ENCODE results near the gene ZP2.

Gene ZP2

GRCh38 chr16:21224800-21225199 lies 13.4 kb upstream of the ZP2 start:
- H3K27me3 ChIP-seq (ENCODE audit: insufficient read depth, low read depth, severe bottlenecking) = no peaks in the 10 kb centered on the region

GRCh38 chr16:21223787-21224186 lies 12.4 kb upstream of the ZP2 start:
- Histone ChIP-seq H3K4me3 (ENCODE audit: low read depth, low read length) (no peak overlapping the region), H3K9me3 (ENCODE audit: severe bottlenecking) (peaks cover under 1% of the 10 kb centered on the region), H3K36me3 (no peaks in the 10 kb centered on the region), H3K27me3 (ENCODE audit: insufficient read depth, low read depth, severe bottlenecking) (no peaks in the 10 kb centered on the region), H3K27ac (no peak overlapping the region)
- no peak for TF ChIP-seq CTCF (IDR thresholded peaks at IDR 0.05; ENCODE audit: low read depth, low read length)
- DNase-seq = no peak

More at GRCh38 chr16:21224800-21225199, 13.4 kb upstream of the ZP2 start:
- Histone ChIP-seq H3K9me3 (ENCODE audit: severe bottlenecking) (no peaks in the 10 kb centered on the region), H3K36me3 (no peaks in the 10 kb centered on the region), H3K27ac (no peak overlapping the region), H3K4me3 (ENCODE audit: low read depth, low read length) (no peak overlapping the region)
- no peak for TF ChIP-seq CTCF (IDR thresholded peaks at IDR 0.05; ENCODE audit: low read depth, low read length)
- no peak for DNase-seq

- no peak for TF ChIP-seq CTCF (IDR thresholded peaks at IDR 0.05; ENCODE audit: low read depth, low read length)
- no peak for DNase-seq
- Histone ChIP-seq H3K36me3 (no peaks in the 10 kb centered on the region), H3K27me3 (ENCODE audit: insufficient read depth, low read depth, severe bottlenecking) (no peaks in the 10 kb centered on the region), H3K9me3 (ENCODE audit: severe bottlenecking) (peaks cover 3% of the 10 kb centered on the region), H3K27ac (no peak overlapping the region), H3K4me3 (ENCODE audit: low read depth, low read length) (no peak overlapping the region)
Measured at GRCh38 chr16:21222495-21223337, 11.3 kb upstream of the ZP2 start.

GRCh38 chr16:21219551-21219950 lies 8.2 kb upstream of the ZP2 start:
- Histone ChIP-seq H3K27me3 (ENCODE audit: insufficient read depth, low read depth, severe bottlenecking) (no peaks in the 10 kb centered on the region), H3K36me3 (no peaks in the 10 kb centered on the region)
- DNase-seq = no peak

GRCh38 chr16:21218153-21218552 lies 6.8 kb upstream of the ZP2 start:
- no peaks in the 10 kb centered on the region for H3K36me3 ChIP-seq
- H3K4me3 ChIP-seq (ENCODE audit: low read depth, low read length) = no peak overlapping the region
- no peak overlapping the region for H3K27ac ChIP-seq
- no peaks in the 10 kb centered on the region for H3K27me3 ChIP-seq (ENCODE audit: insufficient read depth, low read depth, severe bottlenecking)
- DNase-seq = no peak
- TF ChIP-seq CTCF (IDR thresholded peaks at IDR 0.05; ENCODE audit: low read depth, low read length) = no peak
- peaks cover 3% of the 10 kb centered on the region for H3K9me3 ChIP-seq (ENCODE audit: severe bottlenecking)

More at GRCh38 chr16:21219551-21219950, 8.2 kb upstream of the ZP2 start:
- H3K9me3 ChIP-seq (ENCODE audit: severe bottlenecking) = peaks cover 3% of the 10 kb centered on the region
- TF ChIP-seq CTCF (IDR thresholded peaks at IDR 0.05; ENCODE audit: low read depth, low read length) = no peak
- no peak overlapping the region for H3K4me3 ChIP-seq (ENCODE audit: low read depth, low read length)
- no peak overlapping the region for H3K27ac ChIP-seq
